ENCODE measurements around the gene RHOA. TPM values are rescaled to one million over a fixed set of nuclear protein-coding genes. Genes with fewer than 3 reads are reported as not detected.
A peak's percentile ranks its signal among the peaks of the same experiment; 100 is the strongest.

RHOA gene
- 490 and 775 TPM in 2 replicates for total RNA-seq (2014; rRNA removed; shearing (Covaris generic))

DNA sequence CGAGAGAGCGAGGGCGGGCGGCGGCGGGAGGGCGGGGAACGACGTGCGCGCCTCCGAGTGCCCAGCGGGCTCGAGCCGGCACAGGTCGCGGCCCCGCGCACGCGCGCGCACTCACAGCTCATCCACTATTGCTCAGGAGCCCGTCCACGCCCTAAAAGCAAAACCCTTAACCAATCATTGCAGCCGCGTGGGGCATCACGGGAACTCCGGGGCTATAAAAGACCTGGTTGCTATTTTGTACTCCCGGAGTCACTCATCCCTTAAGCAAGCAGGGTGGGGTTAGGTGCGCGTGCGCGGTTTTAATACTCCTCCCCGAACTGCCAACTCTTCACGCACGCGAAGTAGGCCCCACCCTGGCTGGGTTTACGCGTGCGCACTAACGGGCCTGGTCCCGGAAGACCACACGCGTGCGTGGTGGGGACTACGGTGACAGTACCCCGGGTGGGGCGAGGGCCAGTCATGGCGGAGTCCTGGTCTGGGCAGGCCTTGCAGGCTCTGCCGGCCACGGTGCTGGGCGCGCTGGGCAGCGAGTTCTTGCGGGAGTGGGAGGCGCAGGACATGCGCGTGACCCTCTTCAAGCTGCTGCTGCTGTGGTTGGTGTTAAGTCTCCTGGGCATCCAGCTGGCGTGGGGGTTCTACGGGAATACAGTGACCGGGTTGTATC lies at the start of gene RHOA, which contains the start of gene TCTA:
Gene RHOA, minus strand, starts transcription at position 9 of the 664 bp plus-strand sequence. CDS start 36,387 bp downstream, outside the sequence.
Gene TCTA, plus strand, starts transcription at position 456 of the 664 bp plus-strand sequence. Its CDS starts 4 bp downstream, at position 460.
- Histone ChIP-seq H3K9me3 (replicated peaks) (no peaks in the 10 kb centered on the region), H3K4me1 (replicated peaks) (peaks cover 24% of the 10 kb centered on the region), H3K36me3 (peaks cover 70% of the 10 kb centered on the region), H3K27me3 (replicated peaks) (no peaks in the 10 kb centered on the region), H3K27ac (peak within 1 kb of the TSS; percentile 97), H3K4me3 (peak within 1 kb of the TSS; percentile 93)
- DNase-seq (ENCODE audit: low read depth in 1 of 2, low spot score in 2 of 2) = peak; percentile 99

DNA sequence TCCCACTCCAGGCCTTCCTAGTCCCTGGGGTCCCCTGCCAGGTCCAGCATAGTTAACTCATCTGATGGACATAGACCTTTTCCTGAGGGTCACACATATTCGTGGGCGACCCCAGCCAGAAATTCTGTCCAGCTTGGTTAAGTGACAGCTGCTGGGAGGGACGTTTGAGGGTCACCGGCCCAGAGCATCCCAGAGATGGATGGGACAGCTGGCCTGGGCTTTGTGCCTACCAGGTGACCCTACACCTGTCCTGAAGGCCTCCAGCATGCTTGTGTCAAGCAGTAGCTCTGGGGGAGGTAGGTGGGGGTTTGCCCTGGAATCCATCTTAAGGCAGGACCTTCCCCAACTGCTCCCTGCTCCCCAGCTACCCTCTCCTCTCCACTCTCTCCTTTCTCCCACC lies 49.2 kb upstream of the RHOA start:
- Histone ChIP-seq H3K4me1 (replicated peaks) (peaks cover 37% of the 10 kb centered on the region), H3K27me3 (replicated peaks) (no peaks in the 10 kb centered on the region), H3K4me3 (no peak overlapping the region), H3K9me3 (replicated peaks) (no peaks in the 10 kb centered on the region), H3K27ac (peak overlapping the region; percentile 71; the same call in 1 of the 2 replicates), H3K36me3 (no peaks in the 10 kb centered on the region)
- DNase-seq (ENCODE audit: low read depth in 1 of 2, low spot score in 2 of 2) = no peak

DNA sequence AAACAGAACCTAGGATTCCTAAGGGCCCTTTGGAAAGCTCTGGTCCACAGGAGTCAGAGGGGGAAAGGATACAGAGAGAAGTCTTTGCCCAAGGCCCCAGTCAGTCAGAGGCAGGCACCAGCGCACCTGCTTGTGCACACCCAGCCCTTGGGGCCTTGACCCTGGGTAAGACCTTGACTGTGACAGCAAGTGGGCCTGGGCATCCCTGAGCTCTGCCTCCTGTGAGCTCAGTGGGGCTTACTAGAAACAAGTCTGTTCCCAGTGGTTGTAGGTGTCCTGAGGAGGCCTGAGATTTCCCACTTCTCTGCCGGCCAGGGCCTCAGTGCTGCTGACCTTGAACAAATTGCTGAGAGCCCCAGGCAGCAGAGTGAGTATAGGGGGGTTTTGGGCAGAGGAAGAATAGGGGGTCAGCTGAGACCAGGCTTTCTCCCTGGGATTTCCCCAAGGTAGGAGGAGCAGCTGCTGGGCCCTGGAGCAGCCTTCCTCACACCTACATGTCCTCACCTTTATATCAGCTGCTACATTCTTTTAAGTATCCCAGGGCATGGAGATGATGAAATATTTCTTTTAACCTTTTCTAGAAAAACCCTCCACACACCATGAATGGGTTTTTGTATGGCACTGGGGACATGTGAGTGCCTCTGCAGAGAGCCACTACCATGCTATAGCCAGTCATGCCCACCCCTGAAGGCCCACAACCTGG lies 48.6 kb upstream of the RHOA start:
- Histone ChIP-seq H3K4me3 (no peak overlapping the region), H3K27me3 (replicated peaks) (no peaks in the 10 kb centered on the region), H3K4me1 (replicated peaks) (peaks cover 31% of the 10 kb centered on the region), H3K9me3 (replicated peaks) (no peaks in the 10 kb centered on the region), H3K36me3 (no peaks in the 10 kb centered on the region), H3K27ac (no peak overlapping the region)
- no peak for DNase-seq (ENCODE audit: low read depth in 1 of 2, low spot score in 2 of 2)

DNA sequence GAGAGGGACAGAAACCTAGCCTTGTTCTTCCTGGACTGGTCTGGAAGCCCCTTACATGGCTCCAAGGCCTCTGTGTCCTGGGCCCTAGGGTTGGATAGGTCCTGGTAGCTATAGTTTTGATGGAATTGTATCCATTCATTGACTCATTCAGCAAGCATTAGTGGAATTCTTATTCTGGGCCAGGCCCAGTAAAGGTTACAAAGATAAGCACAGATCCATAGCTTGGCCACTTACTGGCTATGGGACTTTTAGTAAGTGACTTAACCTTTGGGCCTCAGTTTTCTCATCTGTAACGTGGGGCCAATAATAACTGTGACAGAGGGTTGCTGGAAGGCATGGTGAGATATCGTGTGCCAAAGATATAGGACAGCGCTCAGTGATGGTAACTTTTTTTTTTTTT lies 44.7 kb upstream of the RHOA start:
- Histone ChIP-seq H3K27ac (no peak overlapping the region), H3K9me3 (replicated peaks) (no peaks in the 10 kb centered on the region), H3K36me3 (no peaks in the 10 kb centered on the region), H3K4me3 (no peak overlapping the region), H3K4me1 (replicated peaks) (peaks cover 12% of the 10 kb centered on the region), H3K27me3 (replicated peaks) (no peaks in the 10 kb centered on the region)
- no peak for DNase-seq (ENCODE audit: low read depth in 1 of 2, low spot score in 2 of 2)

DNA sequence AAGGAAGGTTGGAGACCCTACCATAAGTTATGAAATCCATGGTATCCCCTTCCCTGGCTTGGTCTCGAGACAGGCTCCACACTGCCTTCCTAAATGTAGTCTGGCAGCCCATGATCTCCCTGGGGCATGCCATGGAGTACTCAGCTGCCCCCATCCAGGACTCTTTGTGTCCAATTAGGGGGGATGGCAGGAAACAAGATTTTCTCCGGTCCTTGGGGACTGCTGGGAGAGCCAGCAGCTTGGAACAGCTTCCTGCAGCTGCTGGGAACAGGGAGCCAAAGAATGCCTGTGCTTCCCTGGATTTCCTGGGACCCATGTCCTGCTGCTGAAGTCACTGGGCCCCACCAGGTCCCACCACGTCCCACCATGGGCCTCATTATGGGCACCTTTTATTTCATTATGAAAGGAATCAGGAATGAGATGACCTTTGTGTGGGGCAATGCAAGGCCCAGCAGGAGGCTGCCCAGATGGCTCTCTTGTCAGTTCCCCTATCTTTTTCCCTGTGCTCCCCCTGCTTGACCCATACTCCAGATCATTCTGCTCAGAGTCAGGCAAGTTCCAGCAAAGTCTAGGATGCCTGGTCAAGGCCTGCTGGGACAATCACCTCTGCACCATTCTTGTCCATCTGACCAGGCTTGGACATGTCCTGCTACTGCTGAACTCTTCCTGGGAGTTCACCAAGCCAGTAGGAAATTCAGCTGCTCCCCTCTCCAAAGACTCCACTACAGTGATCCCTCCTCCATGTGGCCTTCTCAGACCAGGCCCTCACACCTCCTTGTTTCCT lies 43.3 kb upstream of the RHOA start:
- H3K36me3 ChIP-seq = no peaks in the 10 kb centered on the region
- no peaks in the 10 kb centered on the region for H3K27me3 ChIP-seq (replicated peaks)
- no peak overlapping the region for H3K27ac ChIP-seq
- peaks cover 5% of the 10 kb centered on the region for H3K4me1 ChIP-seq (replicated peaks)
- no peaks in the 10 kb centered on the region for H3K9me3 ChIP-seq (replicated peaks)
- DNase-seq (ENCODE audit: low read depth in 1 of 2, low spot score in 2 of 2) = no peak
- H3K4me3 ChIP-seq = no peak overlapping the region

DNA sequence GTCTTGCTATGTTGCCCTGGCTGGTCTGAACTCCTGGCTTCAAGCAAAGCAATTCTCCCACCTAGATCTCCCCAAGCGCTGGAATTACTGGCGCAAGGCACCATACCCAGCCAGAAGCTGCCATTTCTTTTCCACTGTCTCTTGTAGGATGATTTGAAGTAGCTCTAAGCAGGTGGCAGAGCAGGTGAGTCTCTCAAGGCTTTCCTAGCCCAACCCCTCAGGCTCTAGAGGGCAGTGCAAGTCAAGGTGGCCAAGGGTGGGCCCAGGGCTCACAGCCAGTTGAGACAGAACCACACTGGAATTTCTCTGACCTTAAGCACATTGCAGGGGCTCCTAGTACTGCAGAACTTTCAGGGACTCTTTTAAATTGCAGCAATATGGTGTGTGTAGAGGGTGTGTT lies 42.7 kb upstream of the RHOA start:
- Histone ChIP-seq H3K9me3 (replicated peaks) (no peaks in the 10 kb centered on the region), H3K36me3 (no peaks in the 10 kb centered on the region), H3K4me1 (replicated peaks) (peaks cover 5% of the 10 kb centered on the region), H3K4me3 (no peak overlapping the region), H3K27ac (no peak overlapping the region), H3K27me3 (replicated peaks) (no peaks in the 10 kb centered on the region)
- no peak for DNase-seq (ENCODE audit: low read depth in 1 of 2, low spot score in 2 of 2)

DNA sequence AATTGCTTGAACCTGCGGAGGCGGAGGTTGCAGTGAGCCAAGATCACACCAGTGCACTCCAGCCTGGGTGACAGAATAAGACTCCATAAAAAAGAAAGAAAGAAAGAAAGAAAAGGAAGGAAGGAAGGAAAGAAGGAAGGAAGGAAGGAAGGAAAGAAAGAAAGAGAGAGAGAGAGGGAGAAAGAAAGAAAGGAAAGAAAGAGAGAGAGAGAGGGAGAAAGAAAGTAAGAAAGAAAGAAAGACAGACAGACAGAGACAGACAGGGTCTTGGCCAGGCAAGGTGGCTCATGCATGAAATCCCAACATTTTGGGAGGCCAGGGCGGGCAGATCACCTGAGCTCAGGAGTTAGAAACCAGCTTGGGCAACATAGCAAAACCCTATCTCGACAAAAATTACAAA lies 41.8 kb upstream of the RHOA start:
- H3K4me3 ChIP-seq = no peak overlapping the region
- no peaks in the 10 kb centered on the region for H3K27me3 ChIP-seq (replicated peaks)
- H3K4me1 ChIP-seq (replicated peaks) = peaks cover 9% of the 10 kb centered on the region
- no peak for DNase-seq (ENCODE audit: low read depth in 1 of 2, low spot score in 2 of 2)
- no peaks in the 10 kb centered on the region for H3K36me3 ChIP-seq
- no peaks in the 10 kb centered on the region for H3K9me3 ChIP-seq (replicated peaks)
- H3K27ac ChIP-seq = no peak overlapping the region

DNA sequence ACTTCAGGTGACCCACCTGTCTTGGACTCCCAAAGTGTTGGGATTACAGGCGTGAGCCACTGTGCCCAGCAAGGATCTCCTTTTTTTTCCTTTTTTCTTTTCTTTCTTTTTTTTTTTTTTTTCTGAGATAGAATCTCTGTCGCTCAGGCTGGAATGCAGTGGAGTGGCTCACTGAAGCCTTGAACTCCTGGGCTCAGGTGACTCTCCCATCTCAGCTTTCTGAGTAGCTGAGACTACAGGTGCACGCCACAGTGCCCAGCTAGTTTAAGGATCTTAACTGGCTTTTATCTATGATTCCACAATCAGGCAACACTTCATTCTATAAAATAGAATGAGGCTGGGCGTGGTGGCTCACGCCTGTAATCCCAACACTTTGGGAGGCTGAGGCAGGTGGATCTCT lies 33.6 kb upstream of the RHOA start:
- no peak for DNase-seq (ENCODE audit: low read depth in 1 of 2, low spot score in 2 of 2)
- H3K9me3 ChIP-seq (replicated peaks) = no peaks in the 10 kb centered on the region
- H3K27me3 ChIP-seq (replicated peaks) = no peaks in the 10 kb centered on the region
- no peak overlapping the region for H3K4me3 ChIP-seq
- H3K4me1 ChIP-seq (replicated peaks) = peaks cover 14% of the 10 kb centered on the region
- H3K27ac ChIP-seq = no peak overlapping the region
- H3K36me3 ChIP-seq = no peaks in the 10 kb centered on the region

DNA sequence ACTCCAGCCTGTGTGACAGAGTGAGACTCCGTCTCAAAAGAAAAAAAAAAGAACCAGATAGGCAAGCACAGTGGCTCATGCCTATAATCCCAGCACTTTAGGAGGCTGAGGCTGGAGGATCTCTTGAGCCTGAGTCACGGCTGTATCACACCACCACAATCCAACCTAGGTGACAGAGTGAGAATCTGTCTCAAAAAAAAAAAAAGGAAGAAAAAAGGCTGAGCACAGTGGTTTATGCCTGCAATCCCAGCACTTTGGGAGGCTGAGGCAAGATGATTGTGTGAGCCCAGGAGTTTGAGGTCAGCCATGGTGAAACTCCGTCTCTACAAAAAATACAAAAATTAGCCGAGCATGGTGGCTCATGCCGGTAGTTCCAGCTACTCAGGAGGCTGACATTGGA lies 23.0 kb upstream of the RHOA start:
- no peaks in the 10 kb centered on the region for H3K27me3 ChIP-seq (replicated peaks)
- no peak for DNase-seq (ENCODE audit: low read depth in 1 of 2, low spot score in 2 of 2)
- H3K36me3 ChIP-seq = no peaks in the 10 kb centered on the region
- H3K4me3 ChIP-seq = no peak overlapping the region
- no peaks in the 10 kb centered on the region for H3K4me1 ChIP-seq (replicated peaks)
- no peaks in the 10 kb centered on the region for H3K9me3 ChIP-seq (replicated peaks)
- H3K27ac ChIP-seq = no peak overlapping the region

DNA sequence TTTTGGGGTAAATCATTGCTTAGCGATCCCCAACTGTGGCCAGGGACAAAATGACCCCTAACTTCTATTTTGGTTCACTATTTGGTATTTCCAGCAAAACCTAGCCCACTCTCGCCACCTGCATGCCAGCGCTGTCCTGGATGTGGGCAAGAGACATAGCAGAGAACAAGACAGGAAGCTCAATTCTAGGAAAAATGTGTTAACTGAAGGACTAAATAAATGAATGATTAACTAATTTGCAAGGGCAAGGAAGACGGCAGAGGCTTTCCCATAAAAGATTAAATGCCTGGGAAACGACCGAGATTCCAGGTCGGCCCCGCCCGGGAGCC lies 16.9 kb upstream of the RHOA start:
- no peak for DNase-seq (ENCODE audit: low read depth in 1 of 2, low spot score in 2 of 2)
- Histone ChIP-seq H3K27me3 (replicated peaks) (no peaks in the 10 kb centered on the region), H3K4me3 (peak overlapping the region; percentile 59), H3K27ac (peak overlapping the region; percentile 81), H3K9me3 (replicated peaks) (no peaks in the 10 kb centered on the region), H3K36me3 (no peaks in the 10 kb centered on the region), H3K4me1 (replicated peaks) (peaks cover 6% of the 10 kb centered on the region)

DNA sequence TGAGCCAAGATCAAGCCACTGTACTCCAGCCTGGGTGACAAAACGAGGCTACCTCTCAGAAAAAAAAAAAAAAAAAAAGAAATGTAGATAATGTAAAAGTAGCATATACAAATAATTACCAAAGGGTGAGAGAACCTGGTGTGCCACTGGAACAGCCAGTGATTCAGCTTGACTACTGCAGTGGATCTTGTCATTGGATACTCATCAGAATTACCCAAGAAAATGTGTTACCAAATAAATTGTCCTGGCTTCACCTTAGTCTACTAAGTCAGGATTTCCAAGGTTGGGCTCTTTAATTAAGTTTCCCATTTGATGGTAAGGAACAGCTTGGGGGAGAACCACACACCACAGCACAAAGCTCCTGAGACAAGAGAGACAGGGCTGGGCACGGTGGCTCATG lies 15.8 kb upstream of the RHOA start:
- Histone ChIP-seq H3K27ac (no peak overlapping the region), H3K4me1 (replicated peaks) (peaks cover 6% of the 10 kb centered on the region), H3K36me3 (no peaks in the 10 kb centered on the region), H3K27me3 (replicated peaks) (no peaks in the 10 kb centered on the region), H3K9me3 (replicated peaks) (no peaks in the 10 kb centered on the region), H3K4me3 (no peak overlapping the region)
- DNase-seq (ENCODE audit: low read depth in 1 of 2, low spot score in 2 of 2) = no peak

DNA sequence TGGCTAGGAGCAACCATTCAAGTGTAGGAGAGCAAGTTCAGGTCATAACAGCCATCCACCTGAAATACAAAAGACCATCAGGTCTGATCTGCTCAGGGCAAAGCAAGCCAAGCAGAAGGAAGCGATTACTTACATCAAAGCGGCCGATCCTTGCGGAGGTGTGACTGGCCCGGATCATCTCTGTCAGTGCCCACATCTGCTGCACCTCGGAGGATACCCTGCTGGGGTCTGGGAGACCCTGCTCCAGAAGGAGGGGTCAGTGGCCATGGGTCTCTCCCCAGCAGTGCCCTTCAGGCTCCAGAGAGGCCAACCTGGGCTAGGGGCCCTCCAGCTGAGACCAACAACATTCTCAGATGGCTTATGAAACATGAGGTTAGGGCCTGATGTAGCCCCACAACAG lies 13.0 kb upstream of the RHOA start:
- Histone ChIP-seq H3K4me1 (replicated peaks) (peaks cover 21% of the 10 kb centered on the region), H3K27ac (no peak overlapping the region), H3K4me3 (no peak overlapping the region), H3K36me3 (peaks cover 7% of the 10 kb centered on the region; the same call in 1 of the 2 replicates), H3K9me3 (replicated peaks) (no peaks in the 10 kb centered on the region), H3K27me3 (replicated peaks) (no peaks in the 10 kb centered on the region)
- DNase-seq (ENCODE audit: low read depth in 1 of 2, low spot score in 2 of 2) = no peak

DNA sequence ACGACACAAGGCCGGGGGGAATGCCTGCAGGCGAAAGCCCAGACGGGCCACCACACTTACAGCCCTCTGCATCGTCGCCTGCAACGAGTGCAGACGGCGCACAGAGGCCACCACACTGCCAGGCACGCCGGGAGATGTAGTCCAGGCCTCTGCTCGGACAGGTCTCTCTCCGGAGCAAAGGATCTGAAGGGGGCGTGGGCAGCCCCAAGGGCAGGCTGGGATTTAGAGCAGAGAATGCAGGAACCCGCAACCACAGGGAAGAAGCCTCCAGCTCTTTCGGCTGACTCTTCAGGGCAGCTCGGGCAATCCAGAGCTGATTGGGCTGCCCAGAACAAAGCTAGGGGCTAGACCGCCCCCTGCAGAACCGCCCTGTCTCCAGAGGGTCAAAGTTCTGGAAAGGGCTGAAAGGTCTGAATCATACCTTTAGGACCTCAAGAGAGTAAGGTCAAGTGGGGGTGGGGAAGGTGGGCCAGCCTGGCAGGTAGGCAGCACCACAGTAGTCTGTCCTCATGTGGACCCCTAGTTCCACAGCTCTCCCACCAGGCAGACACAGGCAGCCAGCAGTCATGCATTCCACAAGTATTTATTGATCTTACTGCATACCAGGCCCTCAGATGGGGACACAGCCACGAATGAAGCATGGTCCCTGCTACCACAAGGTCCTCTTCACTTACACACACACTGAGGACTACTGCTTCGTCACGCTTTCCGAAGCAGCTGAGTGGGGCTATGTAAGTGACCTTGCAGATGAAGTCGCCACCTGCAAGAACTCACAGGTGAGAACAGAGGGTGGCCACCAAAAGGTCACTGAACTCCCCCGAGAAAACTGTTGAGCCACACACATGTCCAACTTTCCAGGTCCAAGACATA lies 10.8 kb upstream of the RHOA start, which contains the start of gene AMT:
Gene AMT, minus strand, starts transcription at position 95 of the 870 bp plus-strand sequence. Its CDS starts 23 bp downstream, at position 72.
- Histone ChIP-seq H3K4me1 (replicated peaks) (peaks cover 16% of the 10 kb centered on the region), H3K27ac (0 out of 2 replicates have a peak within 1 kb of the TSS, but pooled peaks have one; percentile 9), H3K9me3 (replicated peaks) (no peaks in the 10 kb centered on the region), H3K27me3 (replicated peaks) (no peaks in the 10 kb centered on the region), H3K36me3 (peaks cover 14% of the 10 kb centered on the region), H3K4me3 (no peak within 1 kb of the TSS)
- DNase-seq (ENCODE audit: low read depth in 1 of 2, low spot score in 2 of 2) = no peak
